ES-I3 (cell line): ENCODE results near the gene KCND3.

ENCODE experiments used
- H3K36me3 ChIP-seq: 2 replicates; pipeline ENCODE4 v1.6.1; 2013; ENCODE audit warnings: mild to moderate bottlenecking, low read length, control low read depth, moderate library complexity; ENCODE audit not compliant: insufficient read depth
- H3K4me1 ChIP-seq: 2 replicates; pipeline ENCODE4 v1.6.1; 2013; ENCODE audit warnings: mild to moderate bottlenecking, control low read depth, low read length; ENCODE audit not compliant: insufficient read depth
- H3K9ac ChIP-seq: 2 replicates; pipeline ENCODE4 v1.6.1; 2013; ENCODE audit warnings: low read depth, mild to moderate bottlenecking, low read length, moderate library complexity
- H3K9me3 ChIP-seq: 2 replicates; pipeline ENCODE4 v1.6.1; 2013; ENCODE audit warnings: mild to moderate bottlenecking, low read length, moderate library complexity; ENCODE audit not compliant: control insufficient read depth, insufficient read depth

The KCND3 gene

DNA sequence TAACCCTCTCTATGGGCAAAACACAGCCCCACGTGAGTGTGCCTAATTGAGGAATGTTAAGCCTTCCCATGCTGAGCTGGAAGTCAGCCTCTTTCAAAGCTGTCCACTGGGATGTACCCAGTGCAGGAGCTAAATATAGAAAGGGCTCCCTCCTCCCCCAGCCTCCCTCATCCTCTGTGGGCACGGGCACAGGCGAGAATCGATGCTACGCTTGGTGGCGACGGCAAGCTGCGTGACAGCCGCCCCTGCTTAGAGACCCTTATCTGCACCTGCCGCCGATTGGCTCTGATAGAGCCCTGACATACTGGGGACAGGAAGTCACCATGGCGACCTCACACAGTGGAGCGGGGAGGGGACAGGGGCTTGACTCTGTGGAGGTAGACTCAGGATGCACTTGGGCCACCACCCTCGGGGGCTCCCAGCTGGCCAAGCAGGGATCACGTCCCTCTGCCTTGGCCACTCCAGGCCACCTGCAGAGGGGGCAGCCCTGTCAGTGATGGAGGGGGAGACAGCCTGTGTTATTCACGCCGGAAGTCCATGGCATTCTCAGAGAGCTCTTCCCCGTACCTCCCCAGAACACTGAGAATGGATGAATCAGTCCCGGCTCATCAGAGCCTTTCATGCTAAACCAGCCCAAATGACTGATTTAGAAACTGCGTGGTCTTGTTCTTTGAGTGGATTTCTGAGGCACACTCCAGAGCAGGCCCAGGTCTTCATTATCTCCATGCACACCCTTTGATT, 84.8 kb downstream of the KCND3 start:
- Histone ChIP-seq H3K9me3 (no peaks in the 10 kb centered on the region), H3K9ac (no peak overlapping the region; the same call in 1 of the 2 replicates), H3K36me3 (no peaks in the 10 kb centered on the region), H3K4me1 (no peaks in the 10 kb centered on the region)

GRCh38 chr1:111903871-111904449, 85.5 kb downstream of the KCND3 start:
- H3K36me3 ChIP-seq, result no peaks in the 10 kb centered on the region
- no peaks in the 10 kb centered on the region for H3K9me3 ChIP-seq
- no peaks in the 10 kb centered on the region for H3K4me1 ChIP-seq
- no peak overlapping the region for H3K9ac ChIP-seq

DNA sequence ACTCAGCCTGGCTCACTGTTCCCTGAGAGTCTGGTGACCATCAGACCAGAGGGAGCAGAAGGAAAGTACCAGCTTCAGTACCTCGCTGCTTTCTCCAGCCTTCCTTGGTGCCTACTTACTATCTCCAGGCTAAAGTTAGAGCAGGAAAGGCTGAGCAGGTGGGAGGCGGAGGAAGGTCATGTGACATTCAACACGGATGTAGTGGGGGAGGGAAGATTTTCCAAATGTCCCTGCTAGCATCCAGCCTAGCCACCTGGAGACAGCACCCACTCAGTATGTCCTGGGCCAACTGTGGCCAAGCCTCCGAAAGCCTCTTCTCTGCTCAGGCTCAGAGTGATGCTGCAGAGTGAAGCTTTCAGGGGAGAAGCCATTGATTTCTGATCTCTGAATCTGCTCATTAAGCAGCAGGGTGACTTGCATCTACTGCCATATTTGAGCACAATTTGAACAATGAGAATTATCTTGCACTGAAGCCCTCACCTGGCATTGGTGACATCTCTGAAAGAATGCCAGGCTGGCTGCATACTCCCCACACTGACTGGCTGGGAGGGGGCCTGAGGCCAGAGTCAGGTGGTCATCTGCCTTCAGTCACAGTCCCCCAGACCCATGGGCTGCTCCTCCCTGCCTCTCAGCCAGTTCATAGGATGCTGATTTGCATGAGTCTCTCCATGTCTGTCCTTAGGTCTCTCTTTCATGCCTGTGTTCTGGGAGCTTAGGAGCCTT, 86.2 kb downstream of the KCND3 start:
- Histone ChIP-seq H3K9me3 (no peaks in the 10 kb centered on the region), H3K4me1 (no peaks in the 10 kb centered on the region), H3K36me3 (no peaks in the 10 kb centered on the region), H3K9ac (no peak overlapping the region)

DNA sequence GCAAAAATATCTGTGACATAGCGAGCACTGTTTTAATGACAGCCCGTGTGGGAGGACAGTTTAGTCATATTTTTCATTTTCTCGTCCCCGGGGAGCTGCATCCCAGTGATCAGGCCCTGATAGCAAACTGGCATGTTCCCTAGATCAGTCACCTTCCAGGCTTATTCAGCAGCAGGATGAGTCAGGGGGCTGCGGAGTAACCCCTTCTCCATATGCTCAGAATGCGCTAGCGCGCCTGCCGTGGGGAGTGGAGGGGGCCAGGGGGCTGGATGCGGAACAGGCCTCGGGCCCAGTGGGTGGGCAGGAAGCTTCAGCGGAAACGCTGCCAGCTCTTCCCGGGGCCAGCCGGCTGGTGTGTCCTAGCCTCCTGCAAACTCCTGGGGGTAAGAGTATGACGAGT, 94.0 kb downstream of the KCND3 start:
- Histone ChIP-seq H3K4me1 (0 out of 2 replicates have a peak, but pooled peaks cover 4% of the 10 kb centered on the region), H3K9me3 (no peaks in the 10 kb centered on the region), H3K36me3 (no peaks in the 10 kb centered on the region), H3K9ac (no peak overlapping the region)

DNA sequence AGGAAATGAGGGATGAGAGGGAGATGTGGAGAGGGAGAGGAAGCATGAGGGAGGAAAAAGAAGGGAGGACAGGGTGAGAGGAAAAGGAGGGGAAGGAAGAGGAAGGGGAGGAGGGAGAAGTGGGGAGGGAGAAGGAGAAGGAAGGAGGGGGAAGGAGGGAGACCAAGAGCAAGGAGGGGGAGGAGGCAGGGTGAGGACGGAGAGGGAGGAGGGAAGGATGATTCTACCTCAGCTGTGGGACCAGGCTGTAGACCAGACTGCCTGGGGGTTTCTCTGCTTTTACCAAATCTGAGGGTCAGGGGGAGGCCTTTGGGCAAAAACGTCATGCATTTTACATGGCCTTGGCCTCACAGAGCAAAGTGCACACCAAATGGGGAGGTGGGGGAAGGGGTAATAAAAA, 94.5 kb downstream of the KCND3 start:
- Histone ChIP-seq H3K9ac (no peak overlapping the region), H3K9me3 (no peaks in the 10 kb centered on the region), H3K4me1 (0 out of 2 replicates have a peak, but pooled peaks cover 4% of the 10 kb centered on the region), H3K36me3 (no peaks in the 10 kb centered on the region)

GRCh38 chr1:111894497-111894896, 95.0 kb downstream of the KCND3 start:
- no peaks in the 10 kb centered on the region for H3K9me3 ChIP-seq
- no peak overlapping the region for H3K9ac ChIP-seq
- H3K4me1 ChIP-seq, result 0 out of 2 replicates have a peak, but pooled peaks cover 4% of the 10 kb centered on the region
- H3K36me3 ChIP-seq, result no peaks in the 10 kb centered on the region; the same call in 1 of the 2 replicates

- Histone ChIP-seq H3K9me3 (no peaks in the 10 kb centered on the region), H3K36me3 (no peaks in the 10 kb centered on the region; the same call in 1 of the 2 replicates), H3K4me1 (peaks cover 11% of the 10 kb centered on the region; the same call in 1 of the 2 replicates), H3K9ac (no peak overlapping the region)
These were observed 97.9 kb downstream of the KCND3 start for GRCh38 chr1:111891566-111891965.

DNA sequence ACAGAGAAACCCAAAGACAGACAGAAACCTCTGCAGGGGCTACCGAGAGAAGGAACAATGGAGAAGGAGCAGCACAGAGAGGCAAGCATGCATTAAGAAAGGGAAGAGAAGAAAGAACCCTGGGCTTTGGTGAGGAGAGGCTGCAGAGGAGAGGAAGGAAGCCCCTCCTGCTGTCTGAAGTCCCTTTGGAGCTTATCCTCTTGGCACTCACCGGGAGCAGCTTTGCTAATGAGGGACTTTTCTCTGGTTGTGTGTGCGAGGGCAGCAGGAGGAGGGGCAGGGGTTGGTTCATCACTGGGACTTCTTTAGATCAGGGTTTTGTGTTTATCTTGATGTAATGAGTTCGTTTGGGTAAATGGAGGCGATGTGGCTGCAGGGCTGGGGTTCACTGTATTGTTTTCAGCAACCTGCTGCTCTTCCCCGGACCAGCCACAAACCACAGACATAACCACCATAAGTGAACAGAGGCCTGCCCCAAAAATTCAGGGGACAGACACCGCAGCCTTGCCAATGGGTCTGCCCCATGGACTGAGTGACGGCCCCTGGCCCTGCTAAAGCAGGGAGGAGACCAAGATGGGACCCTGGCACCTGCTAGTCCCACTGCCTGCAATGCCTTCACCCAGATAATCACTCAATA, 100.6 kb downstream of the KCND3 start:
- Histone ChIP-seq H3K36me3 (no peaks in the 10 kb centered on the region; the same call in 1 of the 2 replicates), H3K9me3 (no peaks in the 10 kb centered on the region), H3K9ac (no peak overlapping the region), H3K4me1 (peaks cover 14% of the 10 kb centered on the region)

DNA sequence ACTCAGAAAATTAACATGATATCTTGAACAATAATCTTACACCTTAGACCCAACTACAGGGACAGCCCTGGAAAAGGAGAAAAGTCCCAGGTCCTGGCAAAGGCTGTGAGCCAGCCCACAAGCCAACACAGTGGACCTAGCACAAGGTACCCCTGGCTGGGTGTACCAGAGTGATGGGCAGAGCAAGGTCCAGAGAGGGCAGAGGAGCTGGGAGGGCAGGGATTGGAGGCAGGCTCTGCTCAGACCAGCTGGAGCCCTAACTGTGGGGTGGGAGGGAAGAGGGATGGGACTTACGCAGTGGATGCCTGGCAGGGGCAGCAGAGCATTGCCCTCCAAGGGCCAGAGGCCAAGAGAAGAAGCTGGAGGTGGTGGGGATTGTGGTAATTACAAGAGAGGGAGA, 101.6 kb downstream of the KCND3 start:
- Histone ChIP-seq H3K36me3 (no peaks in the 10 kb centered on the region; the same call in 1 of the 2 replicates), H3K9me3 (no peaks in the 10 kb centered on the region)

DNA sequence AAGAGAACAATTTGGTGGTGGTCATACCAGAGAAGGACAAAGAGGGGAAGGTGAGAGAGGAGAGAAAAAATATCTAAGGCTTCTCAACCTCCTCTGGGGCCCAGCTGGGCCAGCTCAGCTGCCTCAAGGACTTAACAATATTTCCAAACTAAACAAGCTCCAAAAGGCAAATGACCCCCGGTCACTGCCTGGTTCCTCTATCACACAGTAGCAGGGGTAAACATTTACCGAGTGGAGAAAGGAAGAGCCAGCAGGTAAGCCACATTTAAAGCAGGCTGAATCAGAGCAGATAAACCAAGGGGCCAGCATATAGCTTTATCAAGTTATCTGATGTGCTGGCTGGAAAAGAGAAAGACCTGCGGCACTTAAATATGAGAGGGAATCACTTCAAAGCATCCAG, 102.1 kb downstream of the KCND3 start:
- no peaks in the 10 kb centered on the region; the same call in 1 of the 2 replicates for H3K36me3 ChIP-seq
- H3K9me3 ChIP-seq, result no peaks in the 10 kb centered on the region
- no peak overlapping the region for H3K9ac ChIP-seq
- H3K4me1 ChIP-seq, result peaks cover 14% of the 10 kb centered on the region

More for the DNA sequence above, 101.6 kb downstream of the KCND3 start:
- Histone ChIP-seq H3K9ac (no peak overlapping the region), H3K4me1 (peaks cover 14% of the 10 kb centered on the region)

- Histone ChIP-seq H3K9me3 (no peaks in the 10 kb centered on the region), H3K4me1 (peaks cover 14% of the 10 kb centered on the region), H3K36me3 (no peaks in the 10 kb centered on the region; the same call in 1 of the 2 replicates), H3K9ac (no peak overlapping the region)
These were observed 102.7 kb downstream of the KCND3 start for GRCh38 chr1:111886741-111887140.

DNA sequence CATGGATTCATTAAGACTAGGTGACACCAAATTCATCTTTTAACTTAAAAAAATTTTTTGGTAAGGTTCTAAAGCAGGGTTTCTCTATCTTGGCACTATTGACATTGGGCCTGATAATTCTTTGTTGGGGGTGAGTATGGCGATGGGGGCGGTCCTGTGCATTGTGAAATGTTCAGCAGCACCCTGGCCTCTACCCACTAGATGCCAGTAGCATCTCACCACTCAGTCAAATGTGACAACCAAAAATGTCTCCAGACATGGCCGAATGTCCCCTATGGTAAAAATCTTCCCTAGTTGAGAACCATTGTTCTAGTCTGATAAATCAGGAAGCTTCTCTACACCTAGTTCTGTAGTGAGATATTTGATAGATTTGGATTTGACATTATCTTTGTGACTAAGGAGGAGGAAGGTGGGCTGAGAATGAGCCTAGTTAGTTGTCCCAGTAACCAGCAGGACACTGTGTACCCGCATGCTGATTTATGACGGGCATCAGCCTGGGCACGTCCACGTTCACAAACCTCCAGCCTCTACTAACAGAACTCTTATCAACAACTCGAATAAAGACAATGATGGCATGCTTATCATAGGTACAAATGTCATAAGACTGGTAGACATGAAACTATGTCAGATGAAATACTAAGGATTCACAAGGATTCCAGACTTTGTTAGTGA, 104.6 kb downstream of the KCND3 start:
- no peaks in the 10 kb centered on the region for H3K9me3 ChIP-seq
- H3K9ac ChIP-seq, result no peak overlapping the region
- H3K4me1 ChIP-seq, result peaks cover 14% of the 10 kb centered on the region
- no peaks in the 10 kb centered on the region; the same call in 1 of the 2 replicates for H3K36me3 ChIP-seq

- peaks cover 11% of the 10 kb centered on the region for H3K4me1 ChIP-seq
- H3K9me3 ChIP-seq, result no peaks in the 10 kb centered on the region
- H3K9ac ChIP-seq, result no peak overlapping the region
- no peaks in the 10 kb centered on the region for H3K36me3 ChIP-seq
These were observed 106.4 kb downstream of the KCND3 start for GRCh38 chr1:111882986-111883560.
